HL-60 (cell line): ENCODE results near the gene IQGAP1.

Experiments used
- DNase-seq, 2 experiments: peaks; one replicate each; pipeline ENCODE4 v3.0.0-alpha.2; 2010 to 2020; ENCODE audit warnings: low read depth in 1 of 2, low spot score in 1 of 2
- H3K27ac ChIP-seq: fragments of 250-450 bp; sonication (Bioruptor Pico); replicated peaks from 2 replicates; pipeline ENCODE4 v1.5.1; 2020; ENCODE audit warnings: mild to moderate bottlenecking, moderate library complexity
- H3K27me3 ChIP-seq: fragments of 250-450 bp; sonication (Bioruptor Pico); 2 replicates; pipeline ENCODE4 v1.5.1; 2021; ENCODE audit warnings: mild to moderate bottlenecking, moderate library complexity; ENCODE audit not compliant: insufficient read depth, poor library complexity, severe bottlenecking
- H3K4me3 ChIP-seq: replicated peaks from 2 replicates; pipeline ENCODE4 v1.5.1; 2011; ENCODE audit warnings: mild to moderate bottlenecking, control low read depth, low read length; ENCODE audit not compliant: insufficient read depth
- GABPA ChIP-seq: IDR thresholded peaks from 2 replicates; pipeline ENCODE4 v1.6.1; 2012; ENCODE audit warnings: low read depth
- POLR2AphosphoS5 ChIP-seq: IDR thresholded peaks from 2 replicates; pipeline ENCODE4 v1.6.1; 2012; ENCODE audit warnings: low read depth
- SPI1 ChIP-seq: IDR thresholded peaks from 2 replicates; pipeline ENCODE4 v1.6.1; 2012; ENCODE audit warnings: low read depth, mild to moderate bottlenecking, borderline replicate concordance
- TF ChIP-seq, protein P1 (sequence below): IDR thresholded peaks from one replicate; pipeline ENCODE4 v1.5.1; 2011; ENCODE audit warnings: low read length, control low read depth, inconsistent platforms; ENCODE audit not compliant: insufficient read depth
- TF ChIP-seq, protein P2 (sequence below): IDR thresholded peaks from 2 replicates; pipeline ENCODE4 v1.6.1; 2012; ENCODE audit warnings: low read depth; ENCODE audit not compliant: insufficient replicate concordance

The IQGAP1 gene

DNA sequence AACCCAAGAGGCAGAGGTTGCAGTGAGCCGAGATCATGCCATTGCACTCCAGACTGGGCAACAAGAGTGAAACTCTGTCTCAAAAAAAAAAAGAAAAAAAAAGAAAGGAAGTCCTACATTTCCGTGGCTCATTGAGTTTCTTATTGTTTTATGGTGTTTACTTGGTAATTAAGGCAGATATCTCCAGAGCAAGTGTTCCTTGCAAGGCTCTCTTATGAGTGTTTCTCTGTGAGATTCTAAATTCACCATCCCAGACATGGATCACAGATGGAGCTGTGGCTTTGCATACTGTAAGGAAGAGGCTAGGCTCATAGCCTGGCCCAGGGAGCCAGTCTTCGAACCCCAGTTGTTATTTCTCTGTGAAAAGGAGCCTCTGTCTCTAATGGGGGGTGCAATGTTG, 53.0 kb downstream of the IQGAP1 start:
- Histone ChIP-seq H3K27me3 (no peaks in the 10 kb centered on the region), H3K4me3 (no peak overlapping the region), H3K27ac (no peak overlapping the region)
- TF ChIP-seq GABPA (no peak), SPI1 (no peak), POLR2AphosphoS5 (no peak)
- TF ChIP-seq, protein P1, sequence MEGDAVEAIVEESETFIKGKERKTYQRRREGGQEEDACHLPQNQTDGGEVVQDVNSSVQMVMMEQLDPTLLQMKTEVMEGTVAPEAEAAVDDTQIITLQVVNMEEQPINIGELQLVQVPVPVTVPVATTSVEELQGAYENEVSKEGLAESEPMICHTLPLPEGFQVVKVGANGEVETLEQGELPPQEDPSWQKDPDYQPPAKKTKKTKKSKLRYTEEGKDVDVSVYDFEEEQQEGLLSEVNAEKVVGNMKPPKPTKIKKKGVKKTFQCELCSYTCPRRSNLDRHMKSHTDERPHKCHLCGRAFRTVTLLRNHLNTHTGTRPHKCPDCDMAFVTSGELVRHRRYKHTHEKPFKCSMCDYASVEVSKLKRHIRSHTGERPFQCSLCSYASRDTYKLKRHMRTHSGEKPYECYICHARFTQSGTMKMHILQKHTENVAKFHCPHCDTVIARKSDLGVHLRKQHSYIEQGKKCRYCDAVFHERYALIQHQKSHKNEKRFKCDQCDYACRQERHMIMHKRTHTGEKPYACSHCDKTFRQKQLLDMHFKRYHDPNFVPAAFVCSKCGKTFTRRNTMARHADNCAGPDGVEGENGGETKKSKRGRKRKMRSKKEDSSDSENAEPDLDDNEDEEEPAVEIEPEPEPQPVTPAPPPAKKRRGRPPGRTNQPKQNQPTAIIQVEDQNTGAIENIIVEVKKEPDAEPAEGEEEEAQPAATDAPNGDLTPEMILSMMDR = no peak
- TF ChIP-seq, protein P2, sequence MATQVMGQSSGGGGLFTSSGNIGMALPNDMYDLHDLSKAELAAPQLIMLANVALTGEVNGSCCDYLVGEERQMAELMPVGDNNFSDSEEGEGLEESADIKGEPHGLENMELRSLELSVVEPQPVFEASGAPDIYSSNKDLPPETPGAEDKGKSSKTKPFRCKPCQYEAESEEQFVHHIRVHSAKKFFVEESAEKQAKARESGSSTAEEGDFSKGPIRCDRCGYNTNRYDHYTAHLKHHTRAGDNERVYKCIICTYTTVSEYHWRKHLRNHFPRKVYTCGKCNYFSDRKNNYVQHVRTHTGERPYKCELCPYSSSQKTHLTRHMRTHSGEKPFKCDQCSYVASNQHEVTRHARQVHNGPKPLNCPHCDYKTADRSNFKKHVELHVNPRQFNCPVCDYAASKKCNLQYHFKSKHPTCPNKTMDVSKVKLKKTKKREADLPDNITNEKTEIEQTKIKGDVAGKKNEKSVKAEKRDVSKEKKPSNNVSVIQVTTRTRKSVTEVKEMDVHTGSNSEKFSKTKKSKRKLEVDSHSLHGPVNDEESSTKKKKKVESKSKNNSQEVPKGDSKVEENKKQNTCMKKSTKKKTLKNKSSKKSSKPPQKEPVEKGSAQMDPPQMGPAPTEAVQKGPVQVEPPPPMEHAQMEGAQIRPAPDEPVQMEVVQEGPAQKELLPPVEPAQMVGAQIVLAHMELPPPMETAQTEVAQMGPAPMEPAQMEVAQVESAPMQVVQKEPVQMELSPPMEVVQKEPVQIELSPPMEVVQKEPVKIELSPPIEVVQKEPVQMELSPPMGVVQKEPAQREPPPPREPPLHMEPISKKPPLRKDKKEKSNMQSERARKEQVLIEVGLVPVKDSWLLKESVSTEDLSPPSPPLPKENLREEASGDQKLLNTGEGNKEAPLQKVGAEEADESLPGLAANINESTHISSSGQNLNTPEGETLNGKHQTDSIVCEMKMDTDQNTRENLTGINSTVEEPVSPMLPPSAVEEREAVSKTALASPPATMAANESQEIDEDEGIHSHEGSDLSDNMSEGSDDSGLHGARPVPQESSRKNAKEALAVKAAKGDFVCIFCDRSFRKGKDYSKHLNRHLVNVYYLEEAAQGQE = no peak
- no peak for DNase-seq

DNA sequence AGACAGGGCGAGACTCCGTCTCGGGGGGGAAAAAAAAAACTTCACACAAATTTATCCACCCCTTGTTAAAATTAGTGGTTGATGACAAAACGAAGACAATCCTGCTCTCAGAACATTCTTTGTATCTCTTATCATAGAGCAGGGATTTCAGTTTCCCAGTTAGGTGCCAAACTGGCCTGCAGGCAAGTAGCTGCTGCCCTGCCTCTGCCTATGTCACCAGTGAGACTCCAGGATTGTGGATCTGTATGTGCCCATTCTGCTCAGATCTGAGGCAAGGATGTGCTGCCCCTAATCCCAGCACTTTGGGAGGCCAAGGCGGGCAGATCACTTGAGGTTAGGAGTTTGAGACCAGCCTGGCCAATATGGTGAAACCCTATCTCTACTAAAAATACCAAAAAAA, 54.4 kb downstream of the IQGAP1 start:
- TF ChIP-seq POLR2AphosphoS5 = no peak
- TF ChIP-seq, protein P2 = no peak
- TF ChIP-seq, protein P1 = no peak
- TF ChIP-seq GABPA = no peak
- no peak for TF ChIP-seq SPI1
- Histone ChIP-seq H3K27me3 (no peaks in the 10 kb centered on the region), H3K27ac (no peak overlapping the region), H3K4me3 (no peak overlapping the region)
- no peak for DNase-seq

DNA sequence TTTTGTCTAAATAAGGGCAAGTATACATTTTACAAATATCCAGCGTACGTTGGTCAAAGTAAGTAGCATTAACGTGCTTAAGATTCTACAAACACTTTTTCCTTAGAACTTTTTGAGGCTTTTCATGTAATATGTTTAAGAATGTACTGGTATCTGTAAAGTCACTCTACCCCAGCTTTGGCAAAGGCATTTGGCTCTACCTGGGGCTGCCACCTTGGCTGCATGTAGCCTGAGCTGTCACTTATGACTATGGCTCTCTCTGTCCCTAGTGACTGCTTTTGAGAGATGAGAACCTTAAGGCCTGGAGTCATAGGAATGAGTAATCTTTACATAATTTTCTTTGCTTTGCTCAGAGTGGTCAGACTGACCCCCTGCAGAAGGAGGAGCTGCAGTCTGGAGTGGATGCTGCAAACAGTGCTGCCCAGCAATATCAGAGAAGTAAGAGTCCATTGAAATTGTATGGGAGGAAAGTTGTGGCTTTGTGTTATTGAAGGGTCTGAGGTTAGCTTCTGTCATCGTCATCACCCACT, 61.2 kb downstream of the IQGAP1 start:
- Histone ChIP-seq H3K27ac (no peak overlapping the region), H3K4me3 (no peak overlapping the region), H3K27me3 (no peaks in the 10 kb centered on the region)
- no peak for DNase-seq
- TF ChIP-seq, protein P1 = no peak
- TF ChIP-seq POLR2AphosphoS5 (no peak), SPI1 (no peak), GABPA (no peak)
- TF ChIP-seq, protein P2 = no peak
